Thoracic aorta (tissue), 2 donors: Measurements from ENCODE around the gene PPARG. TPM values are rescaled to one million over a fixed set of nuclear protein-coding genes. Genes with fewer than 3 reads are reported as not detected.

Experiments used
- ATAC-seq: fragments of 150-250 bp; one replicate; pipeline ENCODE4 v1.8.0; 2017; ENCODE audit warnings: low read depth; ENCODE audit not compliant: insufficient number of reproducible peaks, low FRiP score
- DNase-seq: peaks from one replicate; pipeline ENCODE4 v3.0.0-alpha.2; 2020; ENCODE audit warnings: low spot score
- H3K27ac ChIP-seq, 2 donors: fragments of 200-600 bp; sonication (generic); 1 replicate in 1 of 2; 2 replicates in 1 of 2; pipeline ENCODE4 v1.5.1; 2016; ENCODE audit warnings: mild to moderate bottlenecking in 2 of 2, moderate library complexity in 2 of 2
- H3K27me3 ChIP-seq: fragments of 200-600 bp; sonication (generic); replicated peaks from 2 replicates; pipeline ENCODE4 v1.6.0; 2016; ENCODE audit warnings: mild to moderate bottlenecking; ENCODE audit not compliant: insufficient read depth
- H3K36me3 ChIP-seq: fragments of 200-600 bp; sonication (generic); one replicate; pipeline ENCODE4 v1.5.1; 2016
- H3K4me1 ChIP-seq, 2 donors: fragments of 200-600 bp; sonication (generic); 1 replicate in 1 of 2; 2 replicates in 1 of 2; pipeline versions ENCODE4 v1.5.1 to v1.6.0; 2016; ENCODE audit warnings: low read depth in 2 of 2, mild to moderate bottlenecking in 1 of 2; ENCODE audit not compliant: control insufficient read depth in 1 of 2
- H3K4me3 ChIP-seq: fragments of 200-600 bp; sonication (generic); 2 replicates; pipeline ENCODE4 v1.5.1; 2016; ENCODE audit warnings: mild to moderate bottlenecking
- H3K9me3 ChIP-seq: fragments of 200-600 bp; sonication (generic); 2 replicates; pipeline ENCODE4 v1.5.1; 2016
- CTCF ChIP-seq: fragments of 200-600 bp; sonication (generic); IDR thresholded peaks from one replicate; pipeline ENCODE4 v1.5.1; 2019; ENCODE audit warnings: antibody characterized with exemption
- total RNA-seq, 2 donors: library from RNA; depleted of rRNA; stranded (reverse); fragments of >200 nt; gene quantifications; one replicate each; pipeline versions ENCODE4 v1.1.0 to v1.2.3, GENCODE V29; 2016

PPARG gene
- total RNA-seq, 2 donors from 2014 or later: 8.5 to 13.1 TPM

DNA sequence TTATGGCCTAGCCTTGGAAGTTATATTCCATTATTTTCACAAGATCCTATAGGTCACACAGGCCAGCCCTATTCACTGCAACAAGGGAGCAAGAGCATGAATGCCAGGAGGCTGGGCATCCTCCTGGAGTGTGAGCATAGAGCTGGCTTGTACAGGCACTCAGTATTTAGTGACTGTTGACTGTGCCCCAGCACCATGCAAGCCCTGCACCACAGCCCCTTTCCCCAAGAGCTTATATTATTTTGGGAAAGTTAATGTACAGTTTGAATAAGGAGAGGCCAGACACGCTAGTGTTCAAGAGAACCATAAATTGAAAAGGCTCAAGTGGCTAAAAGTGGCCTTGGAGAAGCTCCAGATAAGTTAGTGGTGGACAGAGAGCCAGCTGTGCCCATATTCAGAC lies 163.1 kb downstream of the PPARG start:
- Histone ChIP-seq H3K36me3 (no peaks in the 10 kb centered on the region), H3K27ac (no peak overlapping the region), H3K4me1 (no peaks in the 10 kb centered on the region), H3K27me3 (no peaks in the 10 kb centered on the region), H3K4me3 (no peak overlapping the region), H3K9me3 (no peaks in the 10 kb centered on the region)
- no peak for TF ChIP-seq CTCF
- ATAC-seq (no peak), DNase-seq (no peak)

DNA sequence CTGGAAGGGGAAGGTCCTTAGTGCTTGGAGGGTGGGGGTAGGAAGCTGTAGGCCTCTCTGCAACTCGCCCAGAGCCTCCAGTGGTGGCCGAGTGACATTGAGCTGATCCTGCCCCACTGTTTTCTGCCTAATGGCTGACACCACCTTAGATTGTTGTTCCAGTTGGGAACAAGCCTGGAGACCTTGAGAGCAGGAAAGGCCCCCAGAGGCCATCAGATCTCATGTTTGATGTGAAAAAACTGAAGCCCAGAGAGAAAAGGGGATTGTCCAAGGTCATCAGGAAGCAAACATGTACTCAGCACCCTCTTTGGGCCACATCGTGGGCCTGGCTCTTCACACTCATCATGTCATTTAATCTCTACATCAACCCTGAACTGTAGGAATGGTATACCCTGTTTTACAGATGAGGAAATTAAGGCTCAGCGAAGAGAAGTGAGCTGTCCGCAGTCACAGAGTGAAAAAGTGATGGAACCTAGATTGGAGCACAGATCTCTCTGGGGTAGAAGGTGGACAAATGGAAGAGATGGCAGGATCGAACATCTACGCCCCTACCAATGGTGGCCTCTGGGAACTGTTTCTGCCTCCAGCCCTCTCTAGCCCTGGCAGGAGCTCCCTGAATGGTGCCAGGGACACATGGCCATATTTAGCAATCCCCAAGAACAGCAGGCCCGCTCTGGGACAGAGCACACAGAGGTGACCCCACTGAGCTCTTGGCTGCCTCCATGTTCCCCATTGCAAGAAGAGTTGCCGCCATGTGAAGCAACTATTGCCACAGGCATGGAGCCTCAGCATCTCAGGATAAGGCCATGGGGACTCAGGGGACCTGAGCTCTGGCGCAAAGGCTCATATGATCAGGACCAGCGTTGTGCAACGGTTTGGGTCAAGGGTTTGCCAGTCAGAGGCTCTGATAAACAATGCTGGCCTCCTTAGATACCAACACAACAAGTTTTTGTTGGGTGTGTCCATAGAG lies 163.8 kb downstream of the PPARG start:
- ATAC-seq: no peak
- no peaks in the 10 kb centered on the region for H3K27me3 ChIP-seq
- H3K4me3 ChIP-seq: no peak overlapping the region
- H3K9me3 ChIP-seq: no peaks in the 10 kb centered on the region
- H3K36me3 ChIP-seq: no peaks in the 10 kb centered on the region
- TF ChIP-seq CTCF: no peak
- no peaks in the 10 kb centered on the region for H3K4me1 ChIP-seq
- H3K27ac ChIP-seq: no peak overlapping the region
- DNase-seq: no peak

GRCh38 chr3:12454076-12454815 lies 165.4 kb downstream of the PPARG start:
- H3K4me1 ChIP-seq: no peaks in the 10 kb centered on the region
- H3K36me3 ChIP-seq: no peaks in the 10 kb centered on the region
- no peak overlapping the region for H3K27ac ChIP-seq
- H3K4me3 ChIP-seq: no peak overlapping the region
- DNase-seq: no peak
- H3K27me3 ChIP-seq: no peaks in the 10 kb centered on the region
- H3K9me3 ChIP-seq: no peaks in the 10 kb centered on the region
- ATAC-seq: no peak
- TF ChIP-seq CTCF: no peak

DNA sequence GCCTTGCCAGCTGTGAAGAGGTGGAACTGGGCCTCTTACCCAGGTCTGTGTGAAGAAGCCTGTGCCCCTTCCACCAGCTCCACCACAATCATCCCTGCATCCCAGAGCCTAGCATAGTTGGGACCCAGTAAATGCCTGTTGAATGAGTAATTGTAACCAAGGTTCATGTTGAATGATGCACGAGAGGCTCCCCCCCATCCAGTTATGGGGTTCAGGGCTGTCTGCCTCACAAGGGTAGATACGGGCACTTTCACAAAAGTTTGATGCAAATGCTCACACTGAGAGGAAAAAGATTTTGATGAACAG lies 165.9 kb downstream of the PPARG start:
- no peak for ATAC-seq
- Histone ChIP-seq H3K4me3 (no peak overlapping the region), H3K4me1 (no peaks in the 10 kb centered on the region), H3K27me3 (no peaks in the 10 kb centered on the region), H3K36me3 (no peaks in the 10 kb centered on the region), H3K27ac (no peak overlapping the region), H3K9me3 (no peaks in the 10 kb centered on the region)
- TF ChIP-seq CTCF: no peak
- DNase-seq: no peak

DNA sequence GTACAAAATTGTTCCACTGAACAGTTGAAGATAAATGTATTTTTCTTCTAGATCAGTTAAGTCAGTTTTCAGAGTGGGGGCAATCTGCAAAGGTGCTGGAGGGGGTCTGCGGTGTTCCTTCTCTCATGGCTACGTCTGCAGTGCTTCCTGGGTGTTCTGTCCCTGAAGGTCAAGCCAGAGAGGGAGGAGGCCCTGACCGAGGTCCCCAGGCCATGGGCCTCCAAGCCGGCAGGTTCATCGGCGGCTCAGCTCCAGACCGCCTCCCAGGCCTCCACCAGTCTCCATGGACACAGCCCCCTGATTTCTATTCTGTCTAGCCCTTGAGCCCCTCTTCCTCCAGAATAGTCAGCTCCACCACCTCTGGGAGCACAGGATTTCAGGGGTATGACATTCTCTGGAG lies 166.9 kb downstream of the PPARG start:
- Histone ChIP-seq H3K4me1 (no peaks in the 10 kb centered on the region), H3K4me3 (no peak overlapping the region), H3K9me3 (no peaks in the 10 kb centered on the region), H3K36me3 (no peaks in the 10 kb centered on the region), H3K27me3 (no peaks in the 10 kb centered on the region), H3K27ac (no peak overlapping the region)
- DNase-seq: no peak
- TF ChIP-seq CTCF: no peak
- ATAC-seq: no peak
